ENCODE measurements around the gene SLC35D2.

DNA sequence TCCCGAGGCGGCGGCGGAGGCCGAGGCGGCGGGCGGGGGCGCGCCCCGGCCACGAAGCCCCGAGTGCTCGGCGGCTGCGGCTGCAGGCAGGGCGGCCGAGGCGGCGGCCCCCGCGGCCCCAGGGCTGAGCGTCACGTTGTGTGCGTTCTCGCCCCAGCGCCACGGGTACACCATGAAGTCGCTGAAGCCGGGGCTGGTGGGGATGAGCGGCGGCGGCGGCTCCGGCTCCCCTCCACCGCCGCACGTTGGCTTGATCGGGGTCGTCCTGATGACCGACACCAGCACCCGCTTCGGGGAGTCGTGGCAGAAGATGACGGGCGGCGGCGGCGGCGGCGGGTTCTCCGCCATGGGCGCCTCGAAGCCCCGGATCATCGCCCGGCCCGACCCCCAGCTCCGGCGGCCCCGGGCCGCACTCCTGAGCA lies 34.2 kb upstream of the SLC35D2 start:
- TF ChIP-seq CTCF (IDR thresholded peaks at IDR 0.05) (no peak), POLR2A (IDR thresholded peaks at IDR 0.05) (no peak)

Data from heart left ventricle (tissue), 13 donors.